H1 (cell line): ENCODE results near the gene LGR4. TPM values are rescaled to one million over a fixed set of nuclear protein-coding genes. Genes with fewer than 3 reads are reported as not detected.

Experiments used
- CTCF ChIA-PET: fragments of 300-600 bp; sonication (Branson Sonifier 250); formaldehyde crosslinking; loops from one replicate; lab custom pipeline; 2021; ENCODE audit not compliant: partially characterized antibody; lab: Charles Lee
- POLR2A ChIA-PET: fragments of 300-600 bp; sonication (Branson Sonifier 250); formaldehyde crosslinking; loops from one replicate; lab custom pipeline; 2021; ENCODE audit warnings: inconsistent platforms; ENCODE audit not compliant: partially characterized antibody; lab: Charles Lee
- DNase-seq, 2 experiments: peaks; one replicate each; pipeline versions ENCODE4 v3.0.0 to v3.0.0-alpha.2; 2010 to 2022; ENCODE audit warnings: low spot score in 2 of 2, low read depth in 1 of 2, mixed read lengths in 1 of 2
- FAIRE-seq: peaks from 2 replicates; lab custom pipeline; 2011; peaks lifted over from hg19 to GRCh38; lab: Jason Lieb, UNC
- H2AFZ ChIP-seq: 2 replicates; pipeline ENCODE4 v1.8.1; 2012; ENCODE audit warnings: low read length, inconsistent platforms
- H2AK5ac ChIP-seq: 2 replicates; pipeline ENCODE4 v1.6.1; 2013; ENCODE audit warnings: low read depth, low read length
- H2BK120ac ChIP-seq: replicated peaks from 2 replicates; pipeline ENCODE3; 2013; ENCODE audit warnings: low read depth, low read length, inconsistent platforms
- H2BK12ac ChIP-seq: 2 replicates; pipeline ENCODE4 v1.6.1; 2013; ENCODE audit warnings: low read depth, low read length
- H2BK15ac ChIP-seq: 2 replicates; pipeline ENCODE4 v1.6.1; 2013; ENCODE audit warnings: low read length
- H2BK20ac ChIP-seq: 2 replicates; pipeline ENCODE4 v1.6.1; 2013; ENCODE audit warnings: low read length
- H2BK5ac ChIP-seq: 2 replicates; pipeline ENCODE4 v1.6.1; 2013; ENCODE audit warnings: low read depth, low read length
- H3K14ac ChIP-seq: 2 replicates; pipeline ENCODE4 v1.6.1; 2013; ENCODE audit warnings: inconsistent platforms; ENCODE audit not compliant: insufficient read length
- H3K18ac ChIP-seq: 2 replicates; pipeline ENCODE4 v1.6.1; 2013; ENCODE audit warnings: low read length; ENCODE audit errors: extremely low read depth
- H3K23ac ChIP-seq: 2 replicates; pipeline ENCODE4 v1.6.1; 2013; ENCODE audit warnings: inconsistent platforms; ENCODE audit not compliant: insufficient read length
- H3K23me2 ChIP-seq: 2 replicates; pipeline ENCODE4 v1.6.1; 2013; ENCODE audit warnings: low read depth, low read length
- H3K27ac ChIP-seq: 2 replicates; pipeline ENCODE4 v1.6.1; 2011; ENCODE audit warnings: low read depth, low read length, inconsistent platforms
- H3K27me3 ChIP-seq, 4 experiments: replicated peaks in 1 of 4; 1 replicate in 1 of 4; 2 replicates in 3 of 4; pipeline versions ENCODE4 v1.6.1 to v1.8.1; 2011 to 2013; ENCODE audit warnings: low read length in 3 of 4, mild to moderate bottlenecking in 3 of 4, inconsistent platforms in 2 of 4, mixed read lengths in 2 of 4, moderate library complexity in 1 of 4; ENCODE audit not compliant: control insufficient read depth in 3 of 4, insufficient read depth in 3 of 4; ENCODE audit errors: extremely low read depth in 1 of 4
- H3K36me3 ChIP-seq, 4 experiments: 2 replicates each; pipeline versions ENCODE4 v1.6.1 to v1.8.1; 2011 to 2013; ENCODE audit warnings: mild to moderate bottlenecking in 4 of 4, low read length in 3 of 4, moderate library complexity in 2 of 4, control low read depth in 1 of 4, inconsistent platforms in 1 of 4; ENCODE audit not compliant: insufficient read depth in 4 of 4, control insufficient read depth in 2 of 4
- H3K4ac ChIP-seq: replicated peaks from 2 replicates; pipeline ENCODE3; 2013; ENCODE audit warnings: low read length, low read depth, mixed read lengths, inconsistent platforms; ENCODE audit not compliant: insufficient read length
- H3K4me1 ChIP-seq, 4 experiments: replicated peaks in 1 of 4; 1 replicate in 1 of 4; 2 replicates in 3 of 4; pipeline versions ENCODE4 v1.6.1 to v1.8.1; 2011 to 2013; ENCODE audit warnings: low read length in 3 of 4, inconsistent platforms in 2 of 4, mixed read lengths in 1 of 4; ENCODE audit not compliant: insufficient read depth in 4 of 4, control insufficient read depth in 3 of 4
- H3K4me2 ChIP-seq, 2 experiments: 2 replicates each; pipeline versions ENCODE4 v1.6.1 to v1.8.1; 2011 to 2013; ENCODE audit warnings: low read depth in 2 of 2, low read length in 2 of 2, control low read depth in 1 of 2, inconsistent platforms in 1 of 2, mild to moderate bottlenecking in 1 of 2; ENCODE audit not compliant: insufficient read depth in 1 of 2
- H3K4me3 ChIP-seq, 4 experiments: fragments of 200-600, 300-600 bp in 1 of 4; sonication (generic), shearing (Covaris generic), sonication (Bioruptor Twin) in 1 of 4; 2 replicates each; pipeline versions ENCODE4 v1.5.1 to v1.8.1; 2011 to 2016; ENCODE audit warnings: low read length in 4 of 4, low read depth in 3 of 4, control low read depth in 2 of 4, inconsistent platforms in 2 of 4, mild to moderate bottlenecking in 2 of 4, mixed read lengths in 1 of 4, moderate library complexity in 1 of 4; ENCODE audit not compliant: insufficient read depth in 2 of 4; ENCODE audit errors: extremely low read depth in 1 of 4
- H3K56ac ChIP-seq: replicated peaks from 2 replicates; pipeline ENCODE3; 2013; ENCODE audit warnings: low read depth, mild to moderate bottlenecking, mixed read lengths, low read length, inconsistent platforms; ENCODE audit not compliant: insufficient read length
- H3K79me1 ChIP-seq: 2 replicates; pipeline ENCODE4 v1.6.1; 2013; ENCODE audit warnings: low read depth, low read length, control low read depth
- H3K79me2 ChIP-seq, 2 experiments: 2 replicates each; pipeline versions ENCODE4 v1.6.1 to v1.8.1; 2012 to 2013; ENCODE audit warnings: low read length in 2 of 2, mild to moderate bottlenecking in 2 of 2, inconsistent platforms in 1 of 2; ENCODE audit not compliant: insufficient read depth in 2 of 2, control insufficient read depth in 1 of 2
- H3K9ac ChIP-seq, 4 experiments: replicated peaks in 1 of 4; 1 replicate in 1 of 4; 2 replicates in 3 of 4; pipeline versions ENCODE4 v1.6.1 to v1.8.1; 2011 to 2013; ENCODE audit warnings: low read depth in 3 of 4, low read length in 3 of 4, control low read depth in 2 of 4, mild to moderate bottlenecking in 2 of 4, moderate library complexity in 2 of 4, inconsistent platforms in 1 of 4; ENCODE audit errors: extremely low read depth in 1 of 4
- H3K9me3 ChIP-seq, 2 experiments: 2 replicates each; pipeline versions ENCODE4 v1.6.1 to v1.8.1; 2012 to 2013; ENCODE audit warnings: mild to moderate bottlenecking in 2 of 2, moderate library complexity in 2 of 2, control low read depth in 1 of 2, inconsistent platforms in 1 of 2, low read depth in 1 of 2, low read length in 1 of 2, mixed read lengths in 1 of 2; ENCODE audit not compliant: insufficient read depth in 2 of 2
- H4K20me1 ChIP-seq, 2 experiments: replicated peaks in 1 of 2; 2 replicates each; pipeline versions ENCODE3 to v1.8.1; 2011 to 2013; ENCODE audit warnings: inconsistent platforms in 2 of 2, low read length in 2 of 2, mild to moderate bottlenecking in 1 of 2; ENCODE audit not compliant: insufficient read depth in 2 of 2, control insufficient read depth in 1 of 2
- H4K5ac ChIP-seq: 2 replicates; pipeline ENCODE4 v1.6.1; 2013; ENCODE audit warnings: low read length, low read depth, mixed read lengths, inconsistent platforms; ENCODE audit not compliant: insufficient read length
- H4K8ac ChIP-seq: 2 replicates; pipeline ENCODE4 v1.8.0; 2013; ENCODE audit warnings: mild to moderate bottlenecking, moderate library complexity, low read length, inconsistent platforms; ENCODE audit not compliant: insufficient read depth; ENCODE audit errors: extremely low read depth
- H4K91ac ChIP-seq: replicated peaks from 2 replicates; pipeline ENCODE3; 2013; ENCODE audit warnings: low read length, mixed read lengths, inconsistent platforms; ENCODE audit not compliant: insufficient read length
- BACH1 ChIP-seq: IDR thresholded peaks from 2 replicates; pipeline ENCODE4 v1.6.1; 2012; ENCODE audit warnings: low read length, improper control_type of control experiment
- BCL11A ChIP-seq, 2 experiments: IDR thresholded peaks; one replicate each; pipeline ENCODE4 v1.6.1; 2011; ENCODE audit warnings: low read depth in 2 of 2, low read length in 2 of 2, mild to moderate bottlenecking in 2 of 2
- CBX5 ChIP-seq: fragments of 300-800, 300-1000 bp; sonication (generic); IDR thresholded peaks from 2 replicates; pipeline ENCODE4 v1.7.1; 2016; ENCODE audit warnings: antibody characterized with exemption, low read length, low read depth
- CHD1 ChIP-seq: IDR thresholded peaks from 2 replicates; pipeline ENCODE4 v1.6.1; 2012; ENCODE audit warnings: low read depth, low read length, improper control_type of control experiment
- EP300 ChIP-seq, 2 experiments: IDR thresholded peaks; 1 replicate in 1 of 2; 2 replicates in 1 of 2; pipeline ENCODE4 v1.6.1; 2011 to 2012; ENCODE audit warnings: low read depth in 2 of 2, low read length in 2 of 2, mild to moderate bottlenecking in 2 of 2, borderline replicate concordance in 1 of 2, inconsistent platforms in 1 of 2, moderate library complexity in 1 of 2
- FOSL1 ChIP-seq: IDR thresholded peaks from 2 replicates; pipeline ENCODE4 v1.6.1; 2011; ENCODE audit warnings: mild to moderate bottlenecking, low read depth, low read length, moderate library complexity; ENCODE audit not compliant: insufficient read depth
- JUN ChIP-seq: IDR thresholded peaks from 2 replicates; pipeline ENCODE4 v1.6.1; 2011; ENCODE audit warnings: low read depth, mild to moderate bottlenecking, improper control_type of control experiment, low read length
- KDM1A ChIP-seq: fragments of 200-600, 300-600 bp; sonication (generic); IDR thresholded peaks from 2 replicates; pipeline ENCODE4 v1.7.1; 2016; ENCODE audit warnings: mild to moderate bottlenecking, low read length, borderline replicate concordance
- PHF8 ChIP-seq: fragments of 200-600 bp; sonication (generic); conservative IDR thresholded peaks from 2 replicates; pipeline ENCODE4 v1.7.1; 2012; ENCODE audit warnings: low read depth, mild to moderate bottlenecking, inconsistent platforms, low read length, moderate library complexity
- TAF7 ChIP-seq: optimal IDR thresholded peaks from 2 replicates; pipeline ENCODE3; 2011; ENCODE audit warnings: low read depth, mild to moderate bottlenecking, inconsistent platforms, low read length, moderate library complexity, borderline replicate concordance
- USF2 ChIP-seq: IDR thresholded peaks from 2 replicates; pipeline ENCODE4 v1.6.1; 2011; ENCODE audit warnings: low read length, improper control_type of control experiment
- WGBS, 2 experiments: shearing (Covaris generic) in 1 of 2; methylation state at CpG; one replicate each; pipeline versions ENCODE4 v1.1.6 to v1.1.7; 2013 to 2015; ENCODE audit warnings: low lambda C conversion rate in 2 of 2, mixed read lengths in 2 of 2, inconsistent platforms in 1 of 2, low coverage in 1 of 2, missing lambda C conversion rate in 1 of 2; ENCODE audit not compliant: insufficient replicate concordance in 2 of 2, insufficient coverage in 1 of 2, insufficient read length in 1 of 2; ENCODE audit errors: extremely low coverage in 1 of 2, missing lambda C conversion rate in 1 of 2; 5-methylcytosine and 5-hydroxymethylcytosine counted together
- polyA plus RNA-seq, 7 experiments: library from polyadenylated mRNA; depleted of rRNA in 3 of 7; stranded (reverse) in 5 of 7; unstranded in 2 of 7; fragments of >200 nt in 5 of 7; fragments of 200-250 nt in 2 of 7; gene quantifications; 1 replicate in 5 of 7; 2 replicates in 1 of 7; 4 replicates in 1 of 7; pipeline versions ENCODE4 v1.2.1 to v1.2.3, GENCODE V29; 2011 to 2013; ENCODE audit warnings: missing spikeins in 2 of 7, mixed read lengths in 2 of 7
- total RNA-seq: library from RNA; stranded (reverse); fragmentation: NEBNext Ultra II Directional; extraction: Animal tissue kit (Norgen Biotek cat#: 25700); gene quantifications from 2 replicates; pipeline ENCODE4 v1.2.1, GENCODE V29; 2021
- TF ChIP-seq, protein P1 (sequence below): IDR thresholded peaks from 2 replicates; pipeline ENCODE4 v1.6.1; 2012; ENCODE audit warnings: inconsistent platforms

LGR4 gene
- total and polyA plus RNA-seq, 2 of the 8 experiments (the other 6 are each of a cell fraction or from before 2014, with no cell fraction given): 26.6 to 61.7 TPM

GRCh38 chr11:27373392-27373791, 99.2 kb downstream of the LGR4 start:
- Histone ChIP-seq H3K4me2 (no peak overlapping the region), H4K5ac (no peak overlapping the region), H4K8ac (no peak overlapping the region), H2BK5ac (no peak overlapping the region), H3K4me3 (no peak overlapping the region), H3K14ac (no peak overlapping the region), H2BK12ac (no peak overlapping the region), H4K91ac (no peak overlapping the region), H3K9ac (no peak overlapping the region), H3K23me2 (no peaks in the 10 kb centered on the region), H3K36me3 (peaks cover 3 to 93% (median 34%) of the 10 kb centered on the region in 4 experiments; a peak in 7 of 8 replicates), H2AFZ (no peak overlapping the region), H3K56ac (no peak overlapping the region), H3K4me1 (no peaks in the 10 kb centered on the region), H2AK5ac (no peak overlapping the region), H3K18ac (no peak overlapping the region), H2BK120ac (no peak overlapping the region), H3K4ac (no peak overlapping the region), H2BK15ac (no peak overlapping the region), H3K27ac (no peak overlapping the region), H3K23ac (no peak overlapping the region), H4K20me1 (peaks cover 0 to 2% of the 10 kb centered on the region in 2 experiments), H3K79me1 (no peaks in the 10 kb centered on the region), H3K9me3 (no peaks in the 10 kb centered on the region), H3K27me3 (no peaks in the 10 kb centered on the region), H3K79me2 (no peaks in the 10 kb centered on the region), H2BK20ac (no peak overlapping the region)
- 91% methylated on average over 3 of the region's 3 CpGs; no CpG with 5 or more reads in 1 of the 2 experiments for WGBS, 2 experiments
- FAIRE-seq: no peak
- TF ChIP-seq KDM1A (no peak), BCL11A (IDR thresholded peaks at IDR 0.05; ENCODE audit: low read depth in 2 of 2, low read length in 2 of 2) (no peak), BACH1 (no peak), PHF8 (no peak), CBX5 (no peak), CHD1 (no peak), EP300 (IDR thresholded peaks at IDR 0.05; ENCODE audit: borderline replicate concordance in 1 of 2, low read depth in 2 of 2, low read length in 2 of 2) (no peak), FOSL1 (no peak), USF2 (no peak), JUN (no peak), TAF7 (no peak)
- TF ChIP-seq, protein P1, sequence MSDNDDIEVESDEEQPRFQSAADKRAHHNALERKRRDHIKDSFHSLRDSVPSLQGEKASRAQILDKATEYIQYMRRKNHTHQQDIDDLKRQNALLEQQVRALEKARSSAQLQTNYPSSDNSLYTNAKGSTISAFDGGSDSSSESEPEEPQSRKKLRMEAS: no peak
- CTCF ChIA-PET: interaction anchor here (1.1 to 8.1 kb wide), 6 partner anchors 8 to 188 kb away, joined by 3 to 55 read pairs (median 3); no protein-coding TSS in a partner anchor
- no peak for DNase-seq
- POLR2A ChIA-PET: interaction anchor here (2.1 kb wide), 1 partner anchor 10 kb away, joined by 8 read pairs; the partner anchor contains the start of gene CCDC34
